Osteoblast (primary cell): ENCODE data around the gene APLP1. TPM values are rescaled to one million over a fixed set of nuclear protein-coding genes. Genes with fewer than 3 reads are reported as not detected.

Source experiments
- DNase-seq: peaks from one replicate; pipeline ENCODE4 v3.0.0; 2011; ENCODE audit warnings: low spot score, mixed read lengths; ENCODE audit not compliant: insufficient read length; ENCODE audit errors: missing footprints
- H2AFZ ChIP-seq: 2 replicates; pipeline ENCODE4 v1.6.0; 2011; ENCODE audit warnings: mild to moderate bottlenecking, low read length
- H3K27ac ChIP-seq: 2 replicates; pipeline ENCODE4 v1.5.1; 2011; ENCODE audit warnings: mild to moderate bottlenecking, low read depth, low read length, moderate library complexity
- H3K27me3 ChIP-seq: 2 replicates; pipeline ENCODE4 v1.6.0; 2012; ENCODE audit warnings: mild to moderate bottlenecking, control low read depth, inconsistent platforms, low read length, moderate library complexity; ENCODE audit not compliant: insufficient read depth
- H3K36me3 ChIP-seq: 2 replicates; pipeline ENCODE4 v1.5.1; 2011; ENCODE audit warnings: mild to moderate bottlenecking, low read length, control low read depth, moderate library complexity; ENCODE audit not compliant: insufficient read depth
- H3K4me1 ChIP-seq: 2 replicates; pipeline ENCODE4 v1.5.1; 2011; ENCODE audit warnings: mild to moderate bottlenecking, low read length, control low read depth, moderate library complexity; ENCODE audit not compliant: insufficient read depth
- H3K4me2 ChIP-seq: 2 replicates; pipeline ENCODE4 v1.6.0; 2011; ENCODE audit warnings: mild to moderate bottlenecking, low read length; ENCODE audit not compliant: insufficient read depth
- H3K4me3 ChIP-seq: fragments of 200-600 bp; sonication (generic); 3 replicates; pipeline ENCODE4 v1.5.1; 2012; ENCODE audit warnings: mild to moderate bottlenecking, low read length, inconsistent platforms; ENCODE audit not compliant: insufficient read depth
- H3K79me2 ChIP-seq: 2 replicates; pipeline ENCODE4 v1.6.0; 2012; ENCODE audit warnings: mild to moderate bottlenecking, low read length, control low read depth, inconsistent platforms; ENCODE audit not compliant: insufficient read depth
- H3K9me3 ChIP-seq: 2 replicates; pipeline ENCODE4 v1.5.1; 2011; ENCODE audit warnings: low read depth, low read length, control low read depth
- H4K20me1 ChIP-seq: 2 replicates; pipeline ENCODE4 v1.6.0; 2012; ENCODE audit warnings: mild to moderate bottlenecking, low read length, control low read depth; ENCODE audit not compliant: insufficient read depth
- CTCF ChIP-seq: IDR thresholded peaks from 2 replicates; pipeline ENCODE4 v1.5.1; 2011; ENCODE audit warnings: mild to moderate bottlenecking, low read depth, low read length, moderate library complexity; ENCODE audit errors: extremely low read depth
- total RNA-seq: library from RNA; depleted of rRNA; stranded (reverse); fragments of >200 nt; gene quantifications from 2 replicates; pipeline ENCODE4 v1.2.3, GENCODE V29; 2012

APLP1 gene
- total RNA-seq, 1 donor = 3.6 TPM

GRCh38 chr19:35852029-35852780 lies 16.2 kb upstream of the APLP1 start, which contains the start of gene NPHS1:
NPHS1 (minus strand) TSS chr19:35852504; CDS start chr19:35851837, 667 bp downstream.
- Histone ChIP-seq H3K27me3 (peaks cover 40% of the 10 kb centered on the region), H3K4me3 (no peak within 1 kb of the TSS), H3K4me1 (peaks cover 3% of the 10 kb centered on the region), H3K4me2 (no peak within 1 kb of the TSS), H3K36me3 (no peaks in the 10 kb centered on the region), H3K27ac (no peak within 1 kb of the TSS), H3K79me2 (no peaks in the 10 kb centered on the region), H4K20me1 (no peaks in the 10 kb centered on the region), H3K9me3 (no peaks in the 10 kb centered on the region), H2AFZ (no peak within 1 kb of the TSS)
- TF ChIP-seq CTCF = no peak
- DNase-seq = no peak

- H3K4me3 ChIP-seq = no peak overlapping the region
- H2AFZ ChIP-seq = no peak overlapping the region
- TF ChIP-seq CTCF = no peak
- no peak overlapping the region for H3K27ac ChIP-seq
- H3K36me3 ChIP-seq = no peaks in the 10 kb centered on the region
- no peaks in the 10 kb centered on the region for H4K20me1 ChIP-seq
- DNase-seq = no peak
- no peaks in the 10 kb centered on the region for H3K79me2 ChIP-seq
- H3K9me3 ChIP-seq = no peaks in the 10 kb centered on the region
- peaks cover 3% of the 10 kb centered on the region for H3K4me1 ChIP-seq
- H3K27me3 ChIP-seq = peaks cover 50% of the 10 kb centered on the region
- H3K4me2 ChIP-seq = no peak overlapping the region
Measured at GRCh38 chr19:35853038-35853756, 15.2 kb upstream of the APLP1 start.

GRCh38 chr19:35856546-35857149 lies 11.7 kb upstream of the APLP1 start, which contains the start of gene KIRREL2:
KIRREL2 (plus strand) TSS chr19:35856911; CDS start chr19:35857120, 209 bp downstream.
- no peaks in the 10 kb centered on the region for H4K20me1 ChIP-seq
- H3K27ac ChIP-seq = no peak within 1 kb of the TSS
- H3K4me2 ChIP-seq = peak within 1 kb of the TSS; percentile 64
- H3K4me1 ChIP-seq = peaks cover 3% of the 10 kb centered on the region
- peaks cover 79% of the 10 kb centered on the region for H3K27me3 ChIP-seq
- no peak for TF ChIP-seq CTCF
- DNase-seq = peak; percentile 85
- H3K4me3 ChIP-seq = peak within 1 kb of the TSS; percentile 57
- no peaks in the 10 kb centered on the region for H3K36me3 ChIP-seq
- no peaks in the 10 kb centered on the region for H3K9me3 ChIP-seq
- no peaks in the 10 kb centered on the region for H3K79me2 ChIP-seq
- H2AFZ ChIP-seq = no peak within 1 kb of the TSS
